Keratinocyte (primary cell): ENCODE results near the gene ZNF493. TPM values are rescaled to one million over a fixed set of nuclear protein-coding genes. Genes with fewer than 3 reads are reported as not detected.

Experiments
- DNase-seq: peaks from one replicate; pipeline ENCODE4 v3.0.0-alpha.2; 2011; ENCODE audit warnings: low read depth, missing footprints, low spot score
- FAIRE-seq: peaks from 2 replicates; lab custom pipeline; 2011; peaks lifted over from hg19 to GRCh38; lab: Jason Lieb, UNC
- H2AFZ ChIP-seq: 2 replicates; pipeline ENCODE4 v1.6.0; 2012; ENCODE audit warnings: low read length, control low read depth, inconsistent platforms; ENCODE audit not compliant: control insufficient read depth
- H3K27ac ChIP-seq: 2 replicates; pipeline ENCODE4 v1.5.1; 2011; ENCODE audit warnings: low read length; ENCODE audit not compliant: control insufficient read depth, insufficient read depth
- H3K27me3 ChIP-seq: 3 replicates; pipeline ENCODE4 v1.6.0; 2011; ENCODE audit warnings: low read length; ENCODE audit not compliant: control insufficient read depth, insufficient read depth; ENCODE audit errors: extremely low read depth
- H3K36me3 ChIP-seq, 2 experiments: 2 replicates in 1 of 2; 3 replicates in 1 of 2; pipeline ENCODE4 v1.5.1; 2011; ENCODE audit warnings: low read length in 2 of 2, mild to moderate bottlenecking in 1 of 2; ENCODE audit not compliant: control insufficient read depth in 2 of 2, insufficient read depth in 2 of 2; ENCODE audit errors: extremely low read depth in 1 of 2
- H3K4me1 ChIP-seq: 3 replicates; pipeline ENCODE4 v1.5.1; 2011; ENCODE audit warnings: low read length; ENCODE audit not compliant: control insufficient read depth, insufficient read depth; ENCODE audit errors: extremely low read depth
- H3K4me2 ChIP-seq: 3 replicates; pipeline ENCODE4 v1.6.0; 2011; ENCODE audit warnings: low read depth, low read length; ENCODE audit not compliant: control insufficient read depth, insufficient read depth; ENCODE audit errors: extremely low read depth
- H3K4me3 ChIP-seq, 3 experiments: fragments of 200-600 bp in 1 of 3; sonication (generic) in 1 of 3; 2 replicates in 2 of 3; 3 replicates in 1 of 3; pipeline ENCODE4 v1.5.1; 2011 to 2016; ENCODE audit warnings: low read length in 3 of 3, mild to moderate bottlenecking in 3 of 3, control low read depth in 2 of 3, inconsistent platforms in 1 of 3, low read depth in 1 of 3, mixed read lengths in 1 of 3, mixed run types in 1 of 3, moderate library complexity in 1 of 3; ENCODE audit not compliant: control insufficient read depth in 2 of 3, insufficient read depth in 2 of 3; ENCODE audit errors: extremely low read depth in 1 of 3
- H3K79me2 ChIP-seq: 2 replicates; pipeline ENCODE4 v1.6.0; 2012; ENCODE audit warnings: low read length; ENCODE audit not compliant: control insufficient read depth, insufficient read depth
- H3K9ac ChIP-seq: 3 replicates; pipeline ENCODE4 v1.6.0; 2011; ENCODE audit warnings: low read length; ENCODE audit not compliant: control insufficient read depth, insufficient read depth; ENCODE audit errors: extremely low read depth
- H3K9me1 ChIP-seq: 3 replicates; pipeline ENCODE4 v1.6.0; 2011; ENCODE audit warnings: low read length; ENCODE audit not compliant: control insufficient read depth, insufficient read depth; ENCODE audit errors: extremely low read depth
- H3K9me3 ChIP-seq: 2 replicates; pipeline ENCODE4 v1.5.1; 2012; ENCODE audit warnings: low read depth, low read length; ENCODE audit not compliant: control insufficient read depth
- H4K20me1 ChIP-seq: 3 replicates; pipeline ENCODE4 v1.6.0; 2011; ENCODE audit warnings: low read length; ENCODE audit not compliant: control insufficient read depth, insufficient read depth; ENCODE audit errors: extremely low read depth
- CTCF ChIP-seq, 3 experiments: IDR thresholded peaks in 1 of 3; conservative IDR thresholded peaks in 1 of 3; optimal IDR thresholded peaks in 1 of 3; 2 replicates in 2 of 3; 3 replicates in 1 of 3; pipeline versions ENCODE3 to v1.5.1; 2011; ENCODE audit warnings: low read length in 3 of 3, mild to moderate bottlenecking in 3 of 3, moderate library complexity in 2 of 3, control low read depth in 1 of 3, inconsistent platforms in 1 of 3; ENCODE audit not compliant: insufficient read depth in 2 of 3; ENCODE audit errors: extremely low read depth in 1 of 3
- EZH2 ChIP-seq: IDR thresholded peaks from one replicate; pipeline ENCODE4 v1.6.1; 2012; ENCODE audit warnings: inconsistent platforms, mild to moderate bottlenecking, low read length, moderate library complexity
- dilution Hi-C: fragments of 300-500 bp; cut with MboI; formaldehyde crosslinking; loops from one replicate; pipeline ENCODE4 v1.7.0; 2020; ENCODE audit warnings: low sequenced_read_pairs; ENCODE audit not compliant: extremely low pct_ligation_motif_present
- polyA plus RNA-seq, 5 experiments: library from polyadenylated mRNA; depleted of rRNA in 3 of 5; stranded (reverse) in 3 of 5; stranded (forward) in 1 of 5; unstranded in 1 of 5; fragments of >200 nt; gene quantifications; 1 replicate in 1 of 5; 2 replicates in 3 of 5; 3 replicates in 1 of 5; pipeline versions ENCODE4 v1.2.1 to v1.2.3, GENCODE V29; 2011 to 2012; ENCODE audit warnings: missing spikeins in 2 of 5, low read depth in 1 of 5, low replicate concordance in 1 of 5

The ZNF493 gene
- polyA plus RNA-seq, 1 donor (not counting 4 experiments of a cell fraction or from before 2014, with no cell fraction given): 3.8 TPM

GRCh38 chr19:21454901-21455300 is 58.0 kb downstream of the ZNF493 start:
- H3K79me2 ChIP-seq: no peaks in the 10 kb centered on the region
- H3K4me3 ChIP-seq: no peak overlapping the region
- peaks cover 2% of the 10 kb centered on the region for H3K9me3 ChIP-seq
- no peaks in the 10 kb centered on the region for H4K20me1 ChIP-seq
- H3K9ac ChIP-seq: no peak overlapping the region
- TF ChIP-seq EZH2 (no peak), CTCF (optimal IDR thresholded peaks at IDR 0.05 in 1 of 3, IDR thresholded peaks at IDR 0.05 in 1 of 3, conservative IDR thresholded peaks at IDR 0.05 in 1 of 3; ENCODE audit: extremely low read depth in 1 of 3, insufficient read depth in 2 of 3, low read length in 3 of 3) (no peak)
- dilution Hi-C loops: no loop called here
- no peak overlapping the region for H3K4me2 ChIP-seq
- H3K4me1 ChIP-seq: no peaks in the 10 kb centered on the region
- H3K27ac ChIP-seq: no peak overlapping the region
- no peaks in the 10 kb centered on the region for H3K9me1 ChIP-seq
- H3K27me3 ChIP-seq: no peaks in the 10 kb centered on the region
- DNase-seq (no peak), FAIRE-seq (no peak)
- no peaks in the 10 kb centered on the region for H3K36me3 ChIP-seq
- H2AFZ ChIP-seq: no peak overlapping the region

DNA sequence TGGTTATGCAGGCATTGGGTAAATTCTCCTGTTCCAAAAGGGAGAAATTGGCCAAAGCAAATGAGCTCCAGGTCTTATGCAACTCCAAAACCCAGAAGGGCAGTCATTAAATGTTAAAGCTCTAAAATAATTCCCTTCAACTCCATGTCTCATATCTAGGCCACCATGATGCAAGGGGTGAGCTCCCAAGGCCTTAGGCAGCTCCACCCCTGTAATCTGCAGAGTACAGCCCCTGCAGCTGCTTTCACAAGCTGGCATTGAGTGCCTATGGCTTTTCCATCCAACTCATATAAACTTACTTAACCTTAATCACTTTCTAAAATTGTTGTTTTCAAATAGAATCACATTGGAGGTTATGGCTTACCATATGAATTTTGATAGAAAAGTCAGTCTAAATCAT is 63.8 kb downstream of the ZNF493 start:
- H3K36me3 ChIP-seq: no peaks in the 10 kb centered on the region
- FAIRE-seq (no peak), DNase-seq (no peak)
- H3K4me3 ChIP-seq: no peak overlapping the region
- no peaks in the 10 kb centered on the region for H3K27me3 ChIP-seq
- no peak overlapping the region for H3K9ac ChIP-seq
- TF ChIP-seq CTCF (optimal IDR thresholded peaks at IDR 0.05 in 1 of 3, IDR thresholded peaks at IDR 0.05 in 1 of 3, conservative IDR thresholded peaks at IDR 0.05 in 1 of 3; ENCODE audit: extremely low read depth in 1 of 3, insufficient read depth in 2 of 3, low read length in 3 of 3) (no peak), EZH2 (no peak)
- H3K9me3 ChIP-seq: peaks cover 3% of the 10 kb centered on the region
- H3K79me2 ChIP-seq: no peaks in the 10 kb centered on the region
- no peak overlapping the region for H2AFZ ChIP-seq
- dilution Hi-C loops: no loop called here
- no peaks in the 10 kb centered on the region for H3K9me1 ChIP-seq
- no peak overlapping the region for H3K4me2 ChIP-seq
- no peaks in the 10 kb centered on the region for H4K20me1 ChIP-seq
- no peak overlapping the region for H3K27ac ChIP-seq
- H3K4me1 ChIP-seq: no peaks in the 10 kb centered on the region
